GM23338 (cell line): ENCODE data around the gene TOLLIP.

Experiments used
- EZH2 ChIP-seq: fragments of 200-600 bp; sonication (generic); IDR thresholded peaks from one replicate; pipeline ENCODE4 v1.8.0; 2017; ENCODE audit warnings: antibody characterized with exemption, mild to moderate bottlenecking, low read depth; ENCODE audit not compliant: unreplicated experiment
- JUNB ChIP-seq: IDR thresholded peaks from one replicate; pipeline ENCODE4 v1.6.1; 2016; ENCODE audit warnings: antibody characterized with exemption; ENCODE audit not compliant: unreplicated experiment
- POLR2AphosphoS5 ChIP-seq: IDR thresholded peaks from 2 replicates; pipeline ENCODE4 v1.6.1; 2016; ENCODE audit warnings: antibody characterized with exemption, low read depth
- REST ChIP-seq: IDR thresholded peaks from one replicate; pipeline ENCODE4 v1.6.1; 2018; ENCODE audit warnings: antibody characterized with exemption; ENCODE audit not compliant: unreplicated experiment
- ZNF114 ChIP-seq: fragments of 250-450 bp; sonication (Bioruptor Pico); IDR thresholded peaks from 2 replicates; pipeline ENCODE4 v1.5.0; 2020; ENCODE audit warnings: mild to moderate bottlenecking, moderate library complexity
- TF ChIP-seq, protein P1 (sequence below), 2 experiments: fragments of 200-600 bp in 1 of 2; sonication (generic) in 1 of 2; conservative IDR thresholded peaks; 2 replicates each; pipeline versions ENCODE4 v1.5.1 to v1.6.1; 2016 to 2017; ENCODE audit warnings: antibody characterized with exemption in 2 of 2, low read depth in 2 of 2, mild to moderate bottlenecking in 2 of 2, moderate library complexity in 1 of 2

DNA sequence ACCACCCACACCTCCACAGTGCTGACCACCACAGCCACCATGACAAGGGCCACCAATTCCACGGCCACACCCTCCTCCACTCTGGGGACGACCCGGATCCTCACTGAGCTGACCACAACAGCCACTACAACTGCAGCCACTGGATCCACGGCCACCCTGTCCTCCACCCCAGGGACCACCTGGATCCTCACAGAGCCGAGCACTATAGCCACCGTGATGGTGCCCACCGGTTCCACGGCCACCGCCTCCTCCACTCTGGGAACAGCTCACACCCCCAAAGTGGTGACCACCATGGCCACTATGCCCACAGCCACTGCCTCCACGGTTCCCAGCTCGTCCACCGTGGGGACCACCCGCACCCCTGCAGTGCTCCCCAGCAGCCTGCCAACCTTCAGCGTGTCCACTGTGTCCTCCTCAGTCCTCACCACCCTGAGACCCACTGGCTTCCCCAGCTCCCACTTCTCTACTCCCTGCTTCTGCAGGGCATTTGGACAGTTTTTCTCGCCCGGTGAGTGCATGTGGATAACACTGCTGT, 58.1 kb downstream of the TOLLIP start:
- TF ChIP-seq, protein P1, sequence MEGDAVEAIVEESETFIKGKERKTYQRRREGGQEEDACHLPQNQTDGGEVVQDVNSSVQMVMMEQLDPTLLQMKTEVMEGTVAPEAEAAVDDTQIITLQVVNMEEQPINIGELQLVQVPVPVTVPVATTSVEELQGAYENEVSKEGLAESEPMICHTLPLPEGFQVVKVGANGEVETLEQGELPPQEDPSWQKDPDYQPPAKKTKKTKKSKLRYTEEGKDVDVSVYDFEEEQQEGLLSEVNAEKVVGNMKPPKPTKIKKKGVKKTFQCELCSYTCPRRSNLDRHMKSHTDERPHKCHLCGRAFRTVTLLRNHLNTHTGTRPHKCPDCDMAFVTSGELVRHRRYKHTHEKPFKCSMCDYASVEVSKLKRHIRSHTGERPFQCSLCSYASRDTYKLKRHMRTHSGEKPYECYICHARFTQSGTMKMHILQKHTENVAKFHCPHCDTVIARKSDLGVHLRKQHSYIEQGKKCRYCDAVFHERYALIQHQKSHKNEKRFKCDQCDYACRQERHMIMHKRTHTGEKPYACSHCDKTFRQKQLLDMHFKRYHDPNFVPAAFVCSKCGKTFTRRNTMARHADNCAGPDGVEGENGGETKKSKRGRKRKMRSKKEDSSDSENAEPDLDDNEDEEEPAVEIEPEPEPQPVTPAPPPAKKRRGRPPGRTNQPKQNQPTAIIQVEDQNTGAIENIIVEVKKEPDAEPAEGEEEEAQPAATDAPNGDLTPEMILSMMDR (conservative IDR thresholded peaks at IDR 0.05; ENCODE audit: low read depth in 2 of 2), result no peak
- no peak for TF ChIP-seq ZNF114 (CRISPR knock-in tag)
- no peak for TF ChIP-seq EZH2
- no peak for TF ChIP-seq POLR2AphosphoS5
- no peak for TF ChIP-seq REST
- TF ChIP-seq JUNB, result no peak
